HepG2 (cell line): Measurements from ENCODE around the gene ATP13A4. TPM values are rescaled to one million over a fixed set of nuclear protein-coding genes. Genes with fewer than 3 reads are reported as not detected.

Experiments
- AGO2 ChIP-seq: fragments of 200-400 bp; formaldehyde crosslinking; optimal IDR thresholded peaks from 2 replicates; pipeline ENCODE3; 2017; ENCODE audit warnings: mild to moderate bottlenecking, low read depth, low read length, moderate library complexity
- HNRNPH1 ChIP-seq: fragments of 200-400 bp; formaldehyde crosslinking; optimal IDR thresholded peaks from 2 replicates; pipeline ENCODE3; 2017; ENCODE audit warnings: mild to moderate bottlenecking, low read depth, low read length
- MBNL3 ChIP-seq: fragments of 250-450 bp; sonication (Bioruptor Pico); conservative IDR thresholded peaks from 2 replicates; pipeline ENCODE4 v1.8.0; 2022; ENCODE audit warnings: mild to moderate bottlenecking, inconsistent platforms
- PCBP2 ChIP-seq: fragments of 200-400 bp; formaldehyde crosslinking; optimal IDR thresholded peaks from 2 replicates; pipeline ENCODE3; 2018; ENCODE audit warnings: low read length, low read depth; ENCODE audit not compliant: poor library complexity, severe bottlenecking
- REPIN1 ChIP-seq: sonication (generic); formaldehyde crosslinking; IDR thresholded peaks from 2 replicates; pipeline ENCODE4 v1.8.0; 2022; ENCODE audit warnings: missing genetic modification reagents, low read depth, mild to moderate bottlenecking, borderline replicate concordance
- SAFB2 ChIP-seq: sonication (generic); formaldehyde crosslinking; IDR thresholded peaks from 2 replicates; pipeline ENCODE4 v1.5.1; 2020; ENCODE audit warnings: missing genetic modification reagents, low read depth, mild to moderate bottlenecking, borderline replicate concordance
- WIZ ChIP-seq: sonication (generic); formaldehyde crosslinking; IDR thresholded peaks from 2 replicates; pipeline ENCODE4 v1.5.1; 2020; ENCODE audit warnings: mild to moderate bottlenecking, missing genetic modification reagents
- YEATS4 ChIP-seq: sonication (generic); formaldehyde crosslinking; IDR thresholded peaks from 2 replicates; pipeline ENCODE4 v1.4.0; 2020; ENCODE audit warnings: missing genetic modification reagents, borderline replicate concordance
- ZNF225 ChIP-seq: sonication (generic); formaldehyde crosslinking; IDR thresholded peaks from 2 replicates; pipeline ENCODE4 v1.4.0; 2020; ENCODE audit warnings: mild to moderate bottlenecking, missing genetic modification reagents
- ZNF619 ChIP-seq: sonication (generic); formaldehyde crosslinking; IDR thresholded peaks from 2 replicates; pipeline ENCODE4 v1.4.0; 2020; ENCODE audit warnings: mild to moderate bottlenecking, missing genetic modification reagents
- ZSCAN25 ChIP-seq: sonication (generic); formaldehyde crosslinking; IDR thresholded peaks from 2 replicates; pipeline ENCODE4 v1.8.0; 2022; ENCODE audit warnings: mild to moderate bottlenecking, missing genetic modification reagents
- polyA plus RNA-seq, 8 experiments: library from polyadenylated mRNA; depleted of rRNA in 3 of 8; stranded (reverse) in 7 of 8; unstranded in 1 of 8; fragments of >200 nt; fragmentation: Illumina TruSeq in 4 of 8; extraction: Trizol in 4 of 8; gene quantifications; 2 replicates each; pipeline versions ENCODE4 v1.2.1 to v1.2.3, GENCODE V29; 2011 to 2016; ENCODE audit warnings: low read depth in 4 of 8, missing spikeins in 1 of 8, mixed read lengths in 1 of 8; ENCODE audit not compliant: insufficient read depth in 1 of 8
- total RNA-seq, 5 experiments: library from RNA; depleted of rRNA; stranded (reverse); fragments of >200 nt; fragmentation: Illumina TruSeq; extraction: Trizol; gene quantifications; 2 replicates each; pipeline ENCODE4 v1.2.3, GENCODE V29; 2016; ENCODE audit warnings: low read depth in 1 of 5
- TF ChIP-seq, protein P1 (sequence below): sonication (generic); formaldehyde crosslinking; IDR thresholded peaks from 2 replicates; pipeline ENCODE4 v1.8.0; 2023; ENCODE audit warnings: mild to moderate bottlenecking, missing genetic modification reagents
- TF ChIP-seq, protein P2 (sequence below): IDR thresholded peaks from 2 replicates; pipeline ENCODE4 v1.4.0; 2020; ENCODE audit warnings: mild to moderate bottlenecking, missing genetic modification reagents
- TF ChIP-seq, protein P3 (sequence below): IDR thresholded peaks from 2 replicates; pipeline ENCODE4 v1.6.1; 2016; ENCODE audit warnings: missing genetic modification reagents, missing compliant biosample characterization
- TF ChIP-seq, protein P4 (sequence below): sonication (generic); formaldehyde crosslinking; conservative IDR thresholded peaks from 2 replicates; pipeline ENCODE4 v1.8.1; 2023; ENCODE audit warnings: missing genetic modification reagents
- TF ChIP-seq, protein P5 (sequence below): IDR thresholded peaks from 2 replicates; pipeline ENCODE4 v1.6.1; 2018; ENCODE audit warnings: missing genetic modification reagents, mild to moderate bottlenecking, missing compliant biosample characterization
- TF ChIP-seq, protein P6 (sequence below): sonication (generic); formaldehyde crosslinking; IDR thresholded peaks from 2 replicates; pipeline ENCODE4 v1.4.0; 2020; ENCODE audit warnings: mild to moderate bottlenecking, missing genetic modification reagents
- TF ChIP-seq, protein P7 (sequence below): sonication (generic); formaldehyde crosslinking; IDR thresholded peaks from 2 replicates; pipeline ENCODE4 v1.4.0; 2020; ENCODE audit warnings: missing genetic modification reagents, borderline replicate concordance

The ATP13A4 gene
- total and polyA plus RNA-seq, 2 of the 13 experiments (the other 11 are each of a cell fraction or from before 2014, with no cell fraction given) = 0.01 to 0.07 TPM

DNA sequence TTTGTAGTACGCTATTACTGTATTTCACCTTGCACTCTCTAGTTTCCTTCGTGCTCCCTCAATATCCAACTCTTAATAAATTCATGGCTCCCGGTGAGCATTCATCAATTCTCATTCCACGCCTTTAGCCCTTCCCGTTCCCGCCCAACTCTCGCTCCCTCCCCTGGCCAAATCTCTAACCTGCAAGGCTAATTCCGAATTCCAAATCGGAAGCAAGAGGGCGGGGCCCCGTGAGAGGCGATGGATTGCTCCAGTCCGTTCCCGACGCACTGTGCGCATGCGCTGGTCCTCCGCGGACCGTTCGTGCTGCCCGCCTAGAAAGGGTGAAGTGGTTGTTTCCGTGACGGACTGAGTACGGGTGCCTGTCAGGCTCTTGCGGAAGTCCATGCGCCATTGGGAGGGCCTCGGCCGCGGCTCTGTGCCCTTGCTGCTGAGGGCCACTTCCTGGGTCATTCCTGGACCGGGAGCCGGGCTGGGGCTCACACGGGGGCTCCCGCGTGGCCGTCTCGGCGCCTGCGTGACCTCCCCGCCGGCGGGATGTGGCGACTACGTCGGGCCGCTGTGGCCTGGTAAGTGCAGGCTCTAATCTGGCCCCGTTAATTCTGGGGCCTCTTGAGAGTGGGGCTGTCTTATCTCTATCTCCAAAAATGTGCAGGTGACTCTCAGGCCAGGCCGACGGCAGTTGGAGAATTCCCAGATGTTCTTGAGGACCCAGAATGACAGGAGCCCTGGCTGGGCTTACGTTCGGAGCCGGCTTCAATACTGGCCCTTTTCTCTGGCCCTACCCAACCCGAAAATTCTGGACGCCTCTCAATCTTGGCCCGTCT lies 38.4 kb upstream of the ATP13A4 start, which contains the start of gene OPA1 (continued):
- TF ChIP-seq REPIN1 (CRISPR knock-in tag) (peak; percentile 97), ZSCAN25 (peak; percentile 30; the same call in 1 of the 2 replicates), MBNL3 (CRISPR knock-in tag) (no peak), WIZ (peak; percentile 94), ZNF225 (CRISPR knock-in tag) (peak; percentile 55), HNRNPH1 (no peak), SAFB2 (peak; percentile 75; the same call in 1 of the 2 replicates), YEATS4 (peak; percentile 98), AGO2 (peak; percentile 51), ZNF619 (CRISPR knock-in tag) (peak; percentile 61; the same call in 1 of the 2 replicates), PCBP2 (peak; percentile 26)
- TF ChIP-seq, protein P1, sequence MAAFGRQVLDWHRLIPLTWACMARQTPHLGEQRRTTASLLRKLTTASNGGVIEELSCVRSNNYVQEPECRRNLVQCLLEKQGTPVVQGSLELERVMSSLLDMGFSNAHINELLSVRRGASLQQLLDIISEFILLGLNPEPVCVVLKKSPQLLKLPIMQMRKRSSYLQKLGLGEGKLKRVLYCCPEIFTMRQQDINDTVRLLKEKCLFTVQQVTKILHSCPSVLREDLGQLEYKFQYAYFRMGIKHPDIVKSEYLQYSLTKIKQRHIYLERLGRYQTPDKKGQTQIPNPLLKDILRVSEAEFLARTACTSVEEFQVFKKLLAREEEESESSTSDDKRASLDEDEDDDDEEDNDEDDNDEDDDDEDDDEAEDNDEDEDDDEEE (CRISPR knock-in tag) = no peak; the same call in 1 of the 2 replicates
- TF ChIP-seq, protein P2, sequence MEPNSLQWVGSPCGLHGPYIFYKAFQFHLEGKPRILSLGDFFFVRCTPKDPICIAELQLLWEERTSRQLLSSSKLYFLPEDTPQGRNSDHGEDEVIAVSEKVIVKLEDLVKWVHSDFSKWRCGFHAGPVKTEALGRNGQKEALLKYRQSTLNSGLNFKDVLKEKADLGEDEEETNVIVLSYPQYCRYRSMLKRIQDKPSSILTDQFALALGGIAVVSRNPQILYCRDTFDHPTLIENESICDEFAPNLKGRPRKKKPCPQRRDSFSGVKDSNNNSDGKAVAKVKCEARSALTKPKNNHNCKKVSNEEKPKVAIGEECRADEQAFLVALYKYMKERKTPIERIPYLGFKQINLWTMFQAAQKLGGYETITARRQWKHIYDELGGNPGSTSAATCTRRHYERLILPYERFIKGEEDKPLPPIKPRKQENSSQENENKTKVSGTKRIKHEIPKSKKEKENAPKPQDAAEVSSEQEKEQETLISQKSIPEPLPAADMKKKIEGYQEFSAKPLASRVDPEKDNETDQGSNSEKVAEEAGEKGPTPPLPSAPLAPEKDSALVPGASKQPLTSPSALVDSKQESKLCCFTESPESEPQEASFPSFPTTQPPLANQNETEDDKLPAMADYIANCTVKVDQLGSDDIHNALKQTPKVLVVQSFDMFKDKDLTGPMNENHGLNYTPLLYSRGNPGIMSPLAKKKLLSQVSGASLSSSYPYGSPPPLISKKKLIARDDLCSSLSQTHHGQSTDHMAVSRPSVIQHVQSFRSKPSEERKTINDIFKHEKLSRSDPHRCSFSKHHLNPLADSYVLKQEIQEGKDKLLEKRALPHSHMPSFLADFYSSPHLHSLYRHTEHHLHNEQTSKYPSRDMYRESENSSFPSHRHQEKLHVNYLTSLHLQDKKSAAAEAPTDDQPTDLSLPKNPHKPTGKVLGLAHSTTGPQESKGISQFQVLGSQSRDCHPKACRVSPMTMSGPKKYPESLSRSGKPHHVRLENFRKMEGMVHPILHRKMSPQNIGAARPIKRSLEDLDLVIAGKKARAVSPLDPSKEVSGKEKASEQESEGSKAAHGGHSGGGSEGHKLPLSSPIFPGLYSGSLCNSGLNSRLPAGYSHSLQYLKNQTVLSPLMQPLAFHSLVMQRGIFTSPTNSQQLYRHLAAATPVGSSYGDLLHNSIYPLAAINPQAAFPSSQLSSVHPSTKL = peak; percentile 79
- TF ChIP-seq, protein P3, sequence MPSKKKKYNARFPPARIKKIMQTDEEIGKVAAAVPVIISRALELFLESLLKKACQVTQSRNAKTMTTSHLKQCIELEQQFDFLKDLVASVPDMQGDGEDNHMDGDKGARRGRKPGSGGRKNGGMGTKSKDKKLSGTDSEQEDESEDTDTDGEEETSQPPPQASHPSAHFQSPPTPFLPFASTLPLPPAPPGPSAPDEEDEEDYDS (CRISPR knock-in tag) = peak; percentile 80
- TF ChIP-seq, protein P4, sequence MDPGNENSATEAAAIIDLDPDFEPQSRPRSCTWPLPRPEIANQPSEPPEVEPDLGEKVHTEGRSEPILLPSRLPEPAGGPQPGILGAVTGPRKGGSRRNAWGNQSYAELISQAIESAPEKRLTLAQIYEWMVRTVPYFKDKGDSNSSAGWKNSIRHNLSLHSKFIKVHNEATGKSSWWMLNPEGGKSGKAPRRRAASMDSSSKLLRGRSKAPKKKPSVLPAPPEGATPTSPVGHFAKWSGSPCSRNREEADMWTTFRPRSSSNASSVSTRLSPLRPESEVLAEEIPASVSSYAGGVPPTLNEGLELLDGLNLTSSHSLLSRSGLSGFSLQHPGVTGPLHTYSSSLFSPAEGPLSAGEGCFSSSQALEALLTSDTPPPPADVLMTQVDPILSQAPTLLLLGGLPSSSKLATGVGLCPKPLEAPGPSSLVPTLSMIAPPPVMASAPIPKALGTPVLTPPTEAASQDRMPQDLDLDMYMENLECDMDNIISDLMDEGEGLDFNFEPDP (CRISPR knock-in tag) = 0 out of 2 replicates have a peak, but pooled peaks have one; percentile 86
- TF ChIP-seq, protein P5, sequence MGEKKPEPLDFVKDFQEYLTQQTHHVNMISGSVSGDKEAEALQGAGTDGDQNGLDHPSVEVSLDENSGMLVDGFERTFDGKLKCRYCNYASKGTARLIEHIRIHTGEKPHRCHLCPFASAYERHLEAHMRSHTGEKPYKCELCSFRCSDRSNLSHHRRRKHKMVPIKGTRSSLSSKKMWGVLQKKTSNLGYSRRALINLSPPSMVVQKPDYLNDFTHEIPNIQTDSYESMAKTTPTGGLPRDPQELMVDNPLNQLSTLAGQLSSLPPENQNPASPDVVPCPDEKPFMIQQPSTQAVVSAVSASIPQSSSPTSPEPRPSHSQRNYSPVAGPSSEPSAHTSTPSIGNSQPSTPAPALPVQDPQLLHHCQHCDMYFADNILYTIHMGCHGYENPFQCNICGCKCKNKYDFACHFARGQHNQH (CRISPR knock-in tag) = peak; percentile 98
- TF ChIP-seq, protein P6, sequence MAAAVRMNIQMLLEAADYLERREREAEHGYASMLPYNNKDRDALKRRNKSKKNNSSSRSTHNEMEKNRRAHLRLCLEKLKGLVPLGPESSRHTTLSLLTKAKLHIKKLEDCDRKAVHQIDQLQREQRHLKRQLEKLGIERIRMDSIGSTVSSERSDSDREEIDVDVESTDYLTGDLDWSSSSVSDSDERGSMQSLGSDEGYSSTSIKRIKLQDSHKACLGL (CRISPR knock-in tag) = peak; percentile 73
- TF ChIP-seq, protein P7, sequence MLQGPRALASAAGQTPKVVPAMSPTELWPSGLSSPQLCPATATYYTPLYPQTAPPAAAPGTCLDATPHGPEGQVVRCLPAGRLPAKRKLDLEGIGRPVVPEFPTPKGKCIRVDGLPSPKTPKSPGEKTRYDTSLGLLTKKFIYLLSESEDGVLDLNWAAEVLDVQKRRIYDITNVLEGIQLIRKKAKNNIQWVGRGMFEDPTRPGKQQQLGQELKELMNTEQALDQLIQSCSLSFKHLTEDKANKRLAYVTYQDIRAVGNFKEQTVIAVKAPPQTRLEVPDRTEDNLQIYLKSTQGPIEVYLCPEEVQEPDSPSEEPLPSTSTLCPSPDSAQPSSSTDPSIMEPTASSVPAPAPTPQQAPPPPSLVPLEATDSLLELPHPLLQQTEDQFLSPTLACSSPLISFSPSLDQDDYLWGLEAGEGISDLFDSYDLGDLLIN (CRISPR knock-in tag) = peak; percentile 79; the same call in 1 of the 2 replicates
